GM23248 (cell line): Measurements from ENCODE around the gene NPAS3. TPM values are rescaled to one million over a fixed set of nuclear protein-coding genes. Genes with fewer than 3 reads are reported as not detected.

Experiments
- DNase-seq: peaks from one replicate; pipeline ENCODE4 v3.0.0-alpha.2; 2015
- H2AFZ ChIP-seq: fragments of 200-600 bp; sonication (generic); 2 replicates; pipeline ENCODE4 v1.6.1; 2016; ENCODE audit warnings: antibody characterized with exemption
- H3F3A ChIP-seq: fragments of 200-600 bp; sonication (generic); 2 replicates; pipeline ENCODE4 v1.6.1; 2016; ENCODE audit warnings: mild to moderate bottlenecking, antibody characterized with exemption, mixed run types; ENCODE audit not compliant: insufficient read depth
- H3K27ac ChIP-seq: fragments of 200-600 bp; sonication (generic); 2 replicates; pipeline ENCODE4 v1.5.1; 2016; ENCODE audit warnings: mild to moderate bottlenecking
- H3K27me3 ChIP-seq: fragments of 200-600 bp; sonication (generic); replicated peaks from 2 replicates; pipeline ENCODE4 v1.6.1; 2016; ENCODE audit warnings: mild to moderate bottlenecking; ENCODE audit not compliant: insufficient read depth
- H3K36me3 ChIP-seq: fragments of 200-600 bp; sonication (generic); 2 replicates; pipeline ENCODE4 v1.6.1; 2016; ENCODE audit warnings: low read depth, mild to moderate bottlenecking
- H3K4me1 ChIP-seq: fragments of 200-600 bp; sonication (generic); 2 replicates; pipeline ENCODE4 v1.6.1; 2016; ENCODE audit warnings: mild to moderate bottlenecking; ENCODE audit not compliant: insufficient read depth
- H3K4me2 ChIP-seq: fragments of 200-600 bp; sonication (generic); one replicate; pipeline ENCODE4 v1.6.1; 2016; ENCODE audit warnings: mild to moderate bottlenecking; ENCODE audit not compliant: unreplicated experiment
- H3K4me3 ChIP-seq: fragments of 200-600 bp; sonication (generic); 2 replicates; pipeline ENCODE4 v1.5.1; 2016; ENCODE audit warnings: mild to moderate bottlenecking
- H3K79me2 ChIP-seq: fragments of 200-600 bp; sonication (generic); 2 replicates; pipeline ENCODE4 v1.6.1; 2016; ENCODE audit warnings: mild to moderate bottlenecking; ENCODE audit not compliant: insufficient read depth
- H3K9ac ChIP-seq: fragments of 200-600 bp; sonication (generic); 2 replicates; pipeline ENCODE4 v1.6.1; 2016; ENCODE audit warnings: mild to moderate bottlenecking
- H3K9me2 ChIP-seq: fragments of 200-600 bp; sonication (generic); 2 replicates; pipeline ENCODE4 v1.6.1; 2016; ENCODE audit warnings: mixed run types, mild to moderate bottlenecking, moderate library complexity; ENCODE audit not compliant: insufficient read depth
- H3K9me3 ChIP-seq: fragments of 200-600 bp; sonication (generic); one replicate; pipeline ENCODE4 v1.6.1; 2017; ENCODE audit warnings: low read depth
- H4K20me1 ChIP-seq: fragments of 200-600 bp; sonication (generic); 2 replicates; pipeline ENCODE4 v1.6.0; 2016; ENCODE audit not compliant: insufficient read depth
- EZH2 ChIP-seq: fragments of 200-600 bp; sonication (generic); IDR thresholded peaks from 2 replicates; pipeline ENCODE4 v1.6.1; 2018; ENCODE audit warnings: antibody characterized with exemption, mild to moderate bottlenecking; ENCODE audit not compliant: insufficient read depth, poor library complexity, severe bottlenecking
- EZH2phosphoT487 ChIP-seq: fragments of 200-600 bp; sonication (generic); IDR thresholded peaks from 2 replicates; pipeline ENCODE4 v1.6.1; 2018; ENCODE audit warnings: antibody characterized with exemption, moderate library complexity, mild to moderate bottlenecking, low read depth; ENCODE audit not compliant: insufficient read depth
- WGBS, 2 experiments: methylation state at CpG; one replicate each; pipeline ENCODE4 v1.1.6; 2015 to 2017; ENCODE audit warnings: low lambda C conversion rate in 2 of 2, low coverage in 1 of 2; ENCODE audit errors: missing lambda C conversion rate in 2 of 2; 5-methylcytosine and 5-hydroxymethylcytosine counted together
- in situ Hi-C: fragments of 300-500 bp; cut with MboI; formaldehyde crosslinking; loops from 2 replicates; pipeline ENCODE4 v1.15.0; 2020
- polyA plus RNA-seq: library from polyadenylated mRNA; unstranded; fragments of >200 nt; fragmentation: Nextera tagmentation; extraction: Ambion mirVana; gene quantifications from 2 replicates; pipeline ENCODE4 v1.2.1, GENCODE V29; 2016
- total RNA-seq: library from RNA; depleted of rRNA; stranded (reverse); fragments of >200 nt; shearing (Covaris generic); gene quantifications from 2 replicates; pipeline ENCODE4 v1.2.3, GENCODE V29; 2014

NPAS3 gene
- total and polyA plus RNA-seq, 2 experiments from 2014 or later: 0.65 TPM; not detected in 1

GRCh38 chr14:33800735-33801163 is 862.1 kb downstream of the NPAS3 start:
- no peak for TF ChIP-seq EZH2phosphoT487
- no peak for TF ChIP-seq EZH2
- no peak for DNase-seq
- Histone ChIP-seq H3K4me2 (no peak overlapping the region), H3K79me2 (no peaks in the 10 kb centered on the region), H3F3A (peaks cover 11% of the 10 kb centered on the region), H3K4me1 (peaks cover 10% of the 10 kb centered on the region), H3K9me3 (no peaks in the 10 kb centered on the region), H3K4me3 (no peak overlapping the region), H3K27ac (no peak overlapping the region), H2AFZ (no peak overlapping the region), H3K36me3 (no peaks in the 10 kb centered on the region), H3K27me3 (no peaks in the 10 kb centered on the region; the same call in 1 of the 2 replicates), H3K9me2 (no peaks in the 10 kb centered on the region), H3K9ac (no peak overlapping the region), H4K20me1 (no peaks in the 10 kb centered on the region)
- in situ Hi-C loops: no loop called here
- 85 to 87% methylated on average over 33 to 41 of the region's 45 CpGs for WGBS, 2 experiments

- no peak for TF ChIP-seq EZH2phosphoT487
- TF ChIP-seq EZH2: no peak
- no peaks in the 10 kb centered on the region for H3K79me2 ChIP-seq
- H3K27ac ChIP-seq: no peak overlapping the region
- no peaks in the 10 kb centered on the region; the same call in 1 of the 2 replicates for H3K27me3 ChIP-seq
- 19 to 26% methylated on average over 2 of the region's 2 CpGs for WGBS, 2 experiments
- H3K4me2 ChIP-seq: no peak overlapping the region
- H3K4me3 ChIP-seq: no peak overlapping the region
- H3K9me2 ChIP-seq: no peaks in the 10 kb centered on the region
- DNase-seq: no peak
- no peak overlapping the region for H3K9ac ChIP-seq
- H4K20me1 ChIP-seq: no peaks in the 10 kb centered on the region
- no peaks in the 10 kb centered on the region for H3F3A ChIP-seq
- no peaks in the 10 kb centered on the region for H3K4me1 ChIP-seq
- no peaks in the 10 kb centered on the region for H3K36me3 ChIP-seq
- no peak overlapping the region for H2AFZ ChIP-seq
- in situ Hi-C loops: no loop called here
- no peaks in the 10 kb centered on the region for H3K9me3 ChIP-seq
Observed at GRCh38 chr14:33802737-33803136, 864.1 kb downstream of the NPAS3 start.

GRCh38 chr14:33805593-33805992 is 866.9 kb downstream of the NPAS3 start:
- in situ Hi-C loops: no loop called here
- 14 to 25% methylated on average over 2 of the region's 2 CpGs for WGBS, 2 experiments
- no peak for DNase-seq
- Histone ChIP-seq H3K4me3 (no peak overlapping the region), H3K9ac (no peak overlapping the region), H3K36me3 (no peaks in the 10 kb centered on the region), H3K9me2 (no peaks in the 10 kb centered on the region; the same call in 1 of the 2 replicates), H3F3A (no peaks in the 10 kb centered on the region), H3K9me3 (no peaks in the 10 kb centered on the region), H3K4me2 (no peak overlapping the region), H3K27me3 (peaks cover 4% of the 10 kb centered on the region; the same call in 1 of the 2 replicates), H3K4me1 (no peaks in the 10 kb centered on the region), H3K79me2 (no peaks in the 10 kb centered on the region), H4K20me1 (no peaks in the 10 kb centered on the region), H2AFZ (no peak overlapping the region), H3K27ac (no peak overlapping the region)
- TF ChIP-seq EZH2 (no peak), EZH2phosphoT487 (no peak)

- WGBS, 2 experiments: 58 to 69% methylated on average over 2 of the region's 2 CpGs
- Histone ChIP-seq H2AFZ (no peak overlapping the region), H3K4me1 (no peaks in the 10 kb centered on the region), H4K20me1 (no peaks in the 10 kb centered on the region), H3K4me2 (no peak overlapping the region), H3F3A (no peaks in the 10 kb centered on the region), H3K36me3 (no peaks in the 10 kb centered on the region), H3K27ac (no peak overlapping the region), H3K27me3 (0 out of 2 replicates have a peak, but pooled peaks cover 4% of the 10 kb centered on the region), H3K9me3 (no peaks in the 10 kb centered on the region), H3K4me3 (no peak overlapping the region), H3K9me2 (no peaks in the 10 kb centered on the region; the same call in 1 of the 2 replicates), H3K79me2 (no peaks in the 10 kb centered on the region), H3K9ac (no peak overlapping the region)
- DNase-seq: no peak
- TF ChIP-seq EZH2: no peak
- TF ChIP-seq EZH2phosphoT487: no peak
- in situ Hi-C loops: no loop called here
Observed at GRCh38 chr14:33806905-33807304, 868.2 kb downstream of the NPAS3 start.

- 45 to 55% methylated on average over 3 of the region's 3 CpGs for WGBS, 2 experiments
- Histone ChIP-seq H3K79me2 (no peaks in the 10 kb centered on the region), H3K9me3 (no peaks in the 10 kb centered on the region), H4K20me1 (no peaks in the 10 kb centered on the region), H2AFZ (no peak overlapping the region), H3F3A (no peaks in the 10 kb centered on the region), H3K4me3 (no peak overlapping the region), H3K9me2 (no peaks in the 10 kb centered on the region; the same call in 1 of the 2 replicates), H3K27ac (no peak overlapping the region), H3K4me2 (no peak overlapping the region), H3K27me3 (0 out of 2 replicates have a peak, but pooled peaks cover 4% of the 10 kb centered on the region), H3K36me3 (no peaks in the 10 kb centered on the region), H3K9ac (no peak overlapping the region), H3K4me1 (no peaks in the 10 kb centered on the region; the same call in 1 of the 2 replicates)
- TF ChIP-seq EZH2 (no peak), EZH2phosphoT487 (no peak)
- in situ Hi-C loops: no loop called here
- DNase-seq: no peak
Observed at GRCh38 chr14:33808187-33808586, 869.5 kb downstream of the NPAS3 start.
